Right ventricle myocardium superior (tissue), 1 donor: ENCODE data around the gene CRYBG1. TPM values are rescaled to one million over a fixed set of nuclear protein-coding genes. Genes with fewer than 3 reads are reported as not detected.
A peak's percentile ranks its signal among the peaks of the same experiment; 100 is the strongest.
"Not testable (repeated sequence)": the region's sequence is repeated elsewhere in the genome, so short reads cannot be mapped to it uniquely, and the experiment has no call there.

Experiments used
- ATAC-seq: fragments of 200-7000 bp; cut with Tn5 transposase; one replicate; pipeline ENCODE4 v1.9.1; 2020; ENCODE audit warnings: mild to moderate bottlenecking; ENCODE audit not compliant: poor library complexity
- DNase-seq: peaks from one replicate; pipeline ENCODE4 v3.0.0-alpha.2; 2020
- intact Hi-C: fragments of 100-400 bp; cut with DNase I; formaldehyde crosslinking; loops from one replicate; pipeline ENCODE4 v1.11.2; 2022
- total RNA-seq: library from RNA; stranded (reverse); fragmentation: NEBNext Ultra II Directional; extraction: Animal tissue kit (Norgen Biotek cat#: 25700); gene quantifications from one replicate; pipeline ENCODE4 v1.2.1, GENCODE V29; 2021
- donor health status: DM: no; HTN: yes; CAD: no; lungs with severe emphysema.

Gene CRYBG1
- total RNA-seq, 1 donor from 2014 or later: 1.6 TPM

- intact Hi-C loops: no loop called here
- ATAC-seq (no peak), DNase-seq (no peak)
Observed at GRCh38 chr6:106528521-106528920, 168.0 kb downstream of the CRYBG1 start.

- ATAC-seq (no peak), DNase-seq (no peak)
- intact Hi-C loops: no loop called here
Observed at GRCh38 chr6:106529438-106529837, 168.9 kb downstream of the CRYBG1 start.

DNA sequence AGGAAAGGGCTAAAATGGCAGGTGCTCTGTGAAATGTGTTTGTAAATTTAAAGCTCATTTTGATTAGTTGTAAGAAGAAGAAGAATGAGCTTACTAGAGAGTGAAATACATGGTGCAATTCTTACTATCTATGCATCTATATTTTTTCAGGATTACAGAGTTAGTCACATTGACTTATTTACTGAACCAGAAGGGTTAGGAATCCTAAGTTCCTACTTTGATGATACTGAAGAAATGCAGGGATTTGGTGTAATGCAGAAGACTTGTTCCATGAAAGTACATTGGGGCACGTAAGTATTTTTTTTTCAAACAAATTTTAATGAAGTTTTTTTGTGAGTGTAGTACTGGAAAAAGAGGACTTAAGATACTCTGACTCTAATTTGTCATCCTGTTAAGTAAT lies 169.5 kb downstream of the CRYBG1 start:
- ATAC-seq (no peak), DNase-seq (no peak)
- intact Hi-C loops: no loop called here

DNA sequence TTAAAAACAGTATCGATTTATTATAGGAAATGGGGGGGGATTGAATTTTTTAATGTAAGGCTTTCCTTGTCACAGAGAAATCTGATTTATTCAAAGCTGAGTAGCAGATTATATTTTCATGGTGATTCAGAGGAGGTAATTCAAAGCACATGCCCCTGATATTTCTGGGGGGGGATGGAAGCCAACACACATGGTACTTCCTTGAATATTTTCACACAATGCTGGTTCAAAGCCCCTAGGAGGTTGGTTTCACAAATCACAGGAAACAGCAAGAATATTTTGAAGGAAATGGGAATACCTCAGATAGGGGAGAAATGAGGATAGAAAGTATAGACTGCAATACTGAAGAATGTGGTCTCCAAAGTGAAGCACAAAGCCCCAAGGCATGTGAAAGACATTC lies 170.0 kb downstream of the CRYBG1 start:
- no peak for DNase-seq
- intact Hi-C loops: no loop called here
- ATAC-seq: no peak

GRCh38 chr6:106533054-106533453 lies 172.5 kb downstream of the CRYBG1 start:
- ATAC-seq (no peak), DNase-seq (no peak)
- intact Hi-C loops: no loop called here

DNA sequence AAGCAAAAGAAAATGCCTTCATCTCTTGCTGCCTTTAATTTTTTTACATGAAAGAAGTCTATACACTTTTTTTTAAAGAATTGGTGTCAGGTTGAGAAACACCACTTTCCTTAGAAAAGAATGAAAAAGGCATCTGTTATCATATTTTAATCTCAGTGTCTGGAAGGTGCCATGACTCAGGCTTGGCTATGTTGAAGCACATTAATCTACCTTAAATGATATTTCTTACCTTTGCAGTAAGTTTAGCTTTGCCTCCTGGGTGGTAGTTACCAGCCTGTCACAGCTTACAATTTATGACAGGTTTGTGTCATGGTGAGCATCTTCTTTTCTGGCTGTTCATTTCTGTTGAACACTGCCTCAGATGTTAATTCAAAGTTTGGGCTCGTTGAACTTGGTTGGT lies 173.5 kb downstream of the CRYBG1 start:
- no peak for DNase-seq
- ATAC-seq: no peak
- intact Hi-C loops: no loop called here

DNA sequence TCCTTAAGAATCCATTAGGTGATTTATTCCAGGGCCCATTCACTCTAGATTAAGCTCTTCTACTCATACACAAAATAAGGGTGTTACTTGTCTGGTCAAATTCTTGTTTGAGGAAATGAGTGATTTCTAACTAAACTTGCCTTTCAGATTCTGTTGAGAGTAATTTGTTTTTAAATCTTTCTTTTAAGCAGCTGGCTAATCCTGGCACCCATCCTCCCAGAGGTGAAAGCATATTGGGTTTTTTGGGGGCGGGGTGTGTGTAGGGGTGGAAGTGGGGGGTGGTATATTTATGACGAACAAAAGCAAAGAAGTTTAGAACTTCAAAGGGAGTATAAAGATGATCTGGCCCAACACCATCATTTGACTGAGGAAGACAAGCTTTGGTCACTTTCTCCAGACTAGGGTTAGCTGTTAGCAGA lies 174.1 kb downstream of the CRYBG1 start:
- intact Hi-C loops: no loop called here
- DNase-seq (no peak), ATAC-seq (no peak)

DNA sequence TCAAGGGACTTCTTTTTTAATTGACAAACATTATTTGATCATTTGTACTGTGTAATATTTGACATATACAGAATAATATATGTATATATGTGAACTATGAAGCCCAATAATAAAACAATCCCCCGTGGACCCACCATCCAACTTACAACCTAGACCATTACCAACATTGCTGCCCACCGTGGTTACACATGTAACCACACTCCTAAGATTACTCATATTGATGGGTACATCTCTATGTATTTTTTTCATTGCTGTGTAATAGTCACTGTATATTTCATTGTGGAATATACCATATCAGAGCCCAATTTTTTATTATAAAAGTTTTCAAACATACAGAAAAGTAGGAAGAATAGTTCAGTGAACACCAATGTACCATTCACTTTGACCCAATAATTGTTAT lies 174.5 kb downstream of the CRYBG1 start:
- no peak for ATAC-seq
- intact Hi-C loops: no loop called here

GRCh38 chr6:106536357-106536756 lies 175.8 kb downstream of the CRYBG1 start:
- DNase-seq: no peak
- intact Hi-C loops: no loop called here
- ATAC-seq: no peak

More for the DNA sequence above, 174.5 kb downstream of the CRYBG1 start:
- DNase-seq: no peak

GRCh38 chr6:106536851-106537250 lies 176.3 kb downstream of the CRYBG1 start:
- ATAC-seq: no peak
- intact Hi-C loops: no loop called here
- no peak for DNase-seq

DNA sequence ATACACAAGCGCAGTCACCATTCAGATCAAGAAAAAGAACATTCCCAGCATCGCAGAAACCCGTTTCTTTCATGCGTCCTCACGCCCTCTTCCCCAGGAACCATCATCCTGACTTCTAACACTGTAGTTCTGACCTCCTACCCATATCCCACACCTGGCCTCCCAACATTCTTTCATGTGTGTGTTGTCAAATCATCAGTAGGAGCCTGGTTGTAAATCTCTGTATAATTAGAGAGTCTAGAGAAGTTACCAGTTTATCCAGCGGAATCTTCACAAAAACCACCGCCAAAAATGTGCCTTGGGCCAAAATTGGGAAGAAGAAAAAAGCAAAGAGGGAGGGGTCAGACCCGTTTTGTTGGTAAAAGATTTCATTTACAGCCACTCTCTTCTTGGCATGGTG lies 177.1 kb downstream of the CRYBG1 start:
- DNase-seq: no peak

GRCh38 chr6:106538145-106538544 lies 177.6 kb downstream of the CRYBG1 start:
- DNase-seq: no peak
- intact Hi-C loops: no loop called here
- peak; percentile 58 for ATAC-seq

More for the DNA sequence above, 177.1 kb downstream of the CRYBG1 start:
- intact Hi-C loops: no loop called here
- ATAC-seq: no peak

DNA sequence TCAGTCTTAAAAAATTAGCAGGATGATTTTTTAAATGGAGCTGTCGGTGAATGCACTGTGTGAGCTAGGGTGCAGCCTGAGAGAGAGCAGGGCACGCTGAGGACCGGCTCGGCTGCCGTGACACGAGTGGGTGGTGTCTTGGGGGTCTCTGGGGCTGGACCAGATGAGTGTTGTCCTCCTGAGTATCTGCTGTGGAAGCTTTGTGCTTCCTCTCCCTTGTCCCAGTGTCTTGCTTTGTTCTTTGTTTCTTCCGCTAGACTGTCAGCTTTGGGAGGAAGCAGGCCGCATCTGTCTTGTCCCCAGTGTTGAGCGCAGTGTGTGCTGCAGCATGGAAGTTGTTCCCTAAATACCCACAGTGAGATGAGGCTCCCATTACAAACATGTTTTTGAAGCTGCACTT lies 179.4 kb downstream of the CRYBG1 start:
- no peak for DNase-seq
- ATAC-seq: no peak
- intact Hi-C loops: no loop called here

DNA sequence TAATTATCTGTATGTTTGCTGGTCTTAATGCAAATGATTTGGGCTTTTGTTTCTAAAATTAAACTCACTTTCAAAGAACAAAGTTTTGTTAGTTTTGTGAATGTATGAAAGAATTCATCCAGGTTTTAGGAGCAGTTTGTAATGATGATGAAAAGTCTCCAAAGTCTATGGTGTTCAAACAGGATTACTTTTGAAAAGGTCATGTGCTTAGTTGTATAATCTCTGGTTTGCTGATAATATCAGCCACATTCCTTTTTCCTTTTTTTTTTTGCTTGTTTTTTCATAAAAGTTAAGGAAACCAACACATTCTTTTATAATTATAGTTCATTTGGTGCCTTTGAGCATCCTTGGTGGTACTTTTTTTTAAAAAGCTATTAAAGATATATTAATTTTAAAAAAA lies 179.9 kb downstream of the CRYBG1 start:
- ATAC-seq (no peak), DNase-seq (no peak)
- intact Hi-C loops: no loop called here

- DNase-seq (no peak), ATAC-seq (no peak)
- intact Hi-C loops: no loop called here
Observed at GRCh38 chr6:106540907-106541306, 180.4 kb downstream of the CRYBG1 start.

- no peak for ATAC-seq
- intact Hi-C loops: no loop called here
- DNase-seq: no peak
Observed at GRCh38 chr6:106546261-106546690, 185.8 kb downstream of the CRYBG1 start.

GRCh38 chr6:106546691-106547414 lies 186.3 kb downstream of the CRYBG1 start:
- ATAC-seq (peak; percentile 55), DNase-seq (no peak)
- intact Hi-C loops: no loop called here

GRCh38 chr6:106547601-106548453 lies 187.3 kb downstream of the CRYBG1 start:
- DNase-seq (no peak), ATAC-seq (no peak)
- intact Hi-C loops: no loop called here

GRCh38 chr6:106548926-106549455 lies 188.5 kb downstream of the CRYBG1 start:
- DNase-seq, intact Hi-C loops, ATAC-seq: not testable (repeated sequence)

DNA sequence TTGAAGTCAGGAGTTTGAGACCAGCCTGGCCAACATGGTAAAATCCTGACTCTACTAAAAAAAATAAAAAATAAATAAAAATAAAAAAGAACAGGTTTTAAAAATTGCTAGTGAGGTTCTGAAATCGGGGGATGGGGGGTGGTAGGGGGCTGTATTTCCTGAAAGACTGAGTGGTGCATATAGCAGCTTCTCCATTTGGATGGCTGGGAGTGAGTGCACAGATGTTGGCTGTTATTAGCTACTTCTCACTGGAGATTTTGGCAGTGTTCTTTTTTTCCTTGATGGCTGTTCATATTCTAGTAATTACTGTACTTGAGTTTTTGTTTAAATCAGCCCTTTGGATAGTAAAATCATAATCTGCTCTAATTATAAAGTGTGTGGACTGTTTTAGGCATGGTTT lies 189.0 kb downstream of the CRYBG1 start:
- DNase-seq (no peak), ATAC-seq (no peak)
- intact Hi-C loops: no loop called here
